Cardiac septum (tissue), 1 donor: ENCODE results near the gene BMP5. TPM values are rescaled to one million over a fixed set of nuclear protein-coding genes. Genes with fewer than 3 reads are reported as not detected.

Experiments
- DNase-seq: peaks from one replicate; pipeline ENCODE4 v3.0.0-alpha.2; 2020; ENCODE audit warnings: low spot score
- intact Hi-C: fragments of 100-400 bp; cut with DNase I; formaldehyde crosslinking; loops from one replicate; pipeline ENCODE4 v1.14.0; 2022
- total RNA-seq: library from RNA; stranded (reverse); fragmentation: NEBNext Ultra II Directional; extraction: Animal tissue kit (Norgen Biotek cat#: 25700); gene quantifications from one replicate; pipeline ENCODE4 v1.2.1, GENCODE V29; 2021
- donor health status: DM: no; HTN: no; CAD: no.

BMP5 gene
- total RNA-seq, 1 donor from 2014 or later, result 1.4 TPM

DNA sequence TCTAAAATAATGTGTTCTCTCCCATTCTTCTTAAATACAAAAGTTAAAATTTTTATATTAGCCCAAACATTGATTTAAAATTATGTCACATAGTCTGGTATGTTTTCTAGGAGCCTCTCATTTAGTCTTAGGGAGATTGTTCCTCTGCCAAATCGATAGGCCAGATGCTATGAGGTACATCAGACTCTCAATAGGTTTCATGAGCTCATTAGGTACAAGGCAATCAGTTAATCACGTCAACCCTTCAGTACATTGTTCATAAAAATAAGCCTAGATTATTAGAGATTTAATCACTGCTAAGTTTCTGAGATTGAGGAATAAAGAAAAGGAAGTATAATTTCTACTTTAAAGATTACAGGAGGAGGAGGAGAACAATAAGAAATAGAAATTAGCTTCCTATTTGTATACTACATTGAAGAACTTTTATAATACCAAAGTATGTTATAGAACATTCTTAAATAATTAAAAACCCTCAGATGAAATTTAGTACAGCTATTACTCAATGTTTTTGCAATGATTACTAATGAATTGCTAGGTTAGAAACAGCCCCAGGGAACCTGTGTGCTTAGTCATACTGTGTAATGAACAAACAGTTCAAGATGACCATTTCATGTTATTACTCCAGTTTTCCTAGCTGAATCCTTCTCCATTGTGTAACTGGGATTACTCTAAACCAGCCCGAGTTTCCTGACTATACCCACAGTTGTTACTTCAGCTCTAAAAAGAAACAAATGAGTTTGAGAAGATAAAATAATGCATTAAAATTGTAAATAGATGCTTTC, 117.0 kb downstream of the BMP5 start:
- no peak for DNase-seq
- intact Hi-C loops, result no loop called here

DNA sequence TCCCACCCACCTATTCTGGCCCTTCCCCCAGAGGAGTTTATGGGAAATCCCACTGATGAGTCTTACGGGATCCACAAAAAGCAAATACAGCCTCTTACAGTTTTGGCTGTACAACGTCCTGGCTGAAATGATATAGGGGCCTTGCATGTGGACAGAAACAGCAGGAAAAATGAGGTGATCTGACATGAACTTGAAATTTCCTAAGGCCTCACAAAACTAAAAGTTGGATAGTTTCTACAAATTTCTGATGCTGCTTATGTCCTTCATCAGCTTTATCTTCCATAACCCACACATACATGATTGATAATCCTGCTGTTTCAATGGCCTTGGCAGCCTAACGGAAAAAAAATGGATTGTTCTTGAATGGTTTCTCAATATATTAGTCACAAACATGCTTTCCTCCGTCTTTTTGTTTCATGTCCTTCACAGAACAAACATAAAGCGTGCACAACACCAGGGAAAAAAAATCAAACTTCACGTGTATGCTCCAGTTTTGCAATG, 118.8 kb downstream of the BMP5 start:
- intact Hi-C loops, result no loop called here
- no peak for DNase-seq

DNA sequence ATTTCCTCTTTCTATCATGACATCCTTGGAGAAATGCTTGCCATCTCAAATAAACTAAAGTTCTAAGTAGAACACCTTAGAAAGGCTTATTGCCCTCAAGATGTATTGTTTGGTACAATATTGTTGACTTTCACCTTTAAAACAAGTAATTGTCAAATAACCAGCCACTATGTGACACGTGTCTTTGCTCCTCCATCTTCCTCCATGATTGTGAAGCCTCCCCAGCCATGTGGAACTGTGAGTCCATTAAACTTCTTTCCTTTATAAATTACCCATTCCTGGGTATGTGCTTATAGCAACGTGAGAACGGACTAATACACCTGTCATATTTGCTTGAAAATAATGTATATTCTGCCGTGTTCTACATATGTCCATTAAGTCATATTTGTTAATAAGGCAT, 126.5 kb downstream of the BMP5 start:
- intact Hi-C loops, result no loop called here
- no peak for DNase-seq

DNA sequence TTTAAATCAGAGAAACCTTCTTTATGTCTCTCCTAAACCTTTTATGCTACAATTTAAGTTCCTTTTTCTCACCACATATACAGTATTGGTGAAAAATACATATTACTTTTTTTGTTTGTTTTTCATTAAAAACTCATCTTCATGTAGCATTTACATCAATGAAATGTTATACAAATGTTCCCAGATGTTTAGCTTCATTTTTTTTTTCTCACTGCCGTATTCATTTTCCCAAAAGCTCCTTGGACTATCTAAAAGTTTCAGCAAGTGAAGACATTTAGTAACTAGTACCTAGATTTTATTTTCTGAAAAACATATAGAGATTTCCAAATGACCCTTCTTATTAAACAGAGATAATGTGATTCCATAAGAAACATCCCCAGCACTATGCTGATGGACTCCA, 128.9 kb downstream of the BMP5 start:
- intact Hi-C loops, result no loop called here

DNA sequence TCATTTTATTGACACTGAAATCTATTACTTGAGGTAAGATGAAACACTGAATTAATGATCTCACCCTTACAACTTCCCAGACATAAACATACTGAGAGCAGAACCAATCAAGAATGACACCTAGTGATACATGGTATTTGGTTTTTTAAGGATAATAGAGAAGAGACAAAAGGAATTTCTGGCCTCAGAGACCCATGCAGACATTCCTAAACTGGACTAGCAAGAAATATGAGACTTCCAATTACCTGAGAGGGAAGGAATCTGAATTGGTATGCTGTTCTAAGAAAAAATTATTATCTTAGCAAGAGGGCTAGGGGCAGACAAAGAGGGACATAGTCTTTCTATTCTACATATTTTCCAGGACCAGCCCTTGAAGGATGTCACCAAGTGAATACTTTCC, 141.1 kb downstream of the BMP5 start:
- intact Hi-C loops, result no loop called here
- no peak for DNase-seq

More for the DNA sequence above, 128.9 kb downstream of the BMP5 start:
- DNase-seq, result no peak

DNA sequence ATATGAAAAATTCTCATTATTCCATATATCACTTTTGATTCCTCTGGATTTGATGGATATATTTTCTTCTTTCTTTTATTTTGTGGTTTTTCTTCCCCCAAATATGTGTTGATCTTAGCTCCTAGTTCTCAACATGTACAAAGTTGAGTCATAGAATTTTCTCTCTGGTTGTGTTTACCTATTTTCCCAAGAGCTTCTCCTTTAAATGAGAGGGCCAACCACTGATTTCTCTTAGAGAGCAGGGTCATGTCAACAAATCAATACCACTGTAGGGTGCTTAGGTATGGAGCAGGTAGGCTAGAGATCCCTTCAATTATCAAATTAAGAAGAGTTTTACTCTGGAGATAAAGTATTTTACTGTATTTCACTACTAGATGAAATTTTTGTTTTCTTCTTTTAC, 145.7 kb downstream of the BMP5 start:
- intact Hi-C loops, result no loop called here
- DNase-seq, result no peak

DNA sequence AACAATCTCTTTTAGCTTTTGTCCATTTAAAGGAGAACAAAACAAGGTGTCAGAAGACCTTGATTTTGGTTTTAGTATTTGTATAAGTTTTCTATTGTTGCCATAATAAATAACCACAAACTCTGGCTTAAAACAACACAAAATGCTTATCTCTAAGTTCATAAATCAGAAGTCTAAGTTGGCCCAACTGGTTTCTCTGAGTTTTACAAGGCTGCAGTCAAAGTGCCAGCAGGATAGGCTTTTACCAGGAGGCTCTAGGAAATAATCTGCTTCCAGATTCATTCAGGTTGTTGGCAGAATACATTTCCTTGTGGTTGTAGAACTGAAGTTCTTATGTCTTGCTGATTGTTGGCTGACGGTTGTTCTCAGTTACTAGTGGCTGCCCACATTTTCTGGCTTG, 149.2 kb downstream of the BMP5 start:
- no peak for DNase-seq

DNA sequence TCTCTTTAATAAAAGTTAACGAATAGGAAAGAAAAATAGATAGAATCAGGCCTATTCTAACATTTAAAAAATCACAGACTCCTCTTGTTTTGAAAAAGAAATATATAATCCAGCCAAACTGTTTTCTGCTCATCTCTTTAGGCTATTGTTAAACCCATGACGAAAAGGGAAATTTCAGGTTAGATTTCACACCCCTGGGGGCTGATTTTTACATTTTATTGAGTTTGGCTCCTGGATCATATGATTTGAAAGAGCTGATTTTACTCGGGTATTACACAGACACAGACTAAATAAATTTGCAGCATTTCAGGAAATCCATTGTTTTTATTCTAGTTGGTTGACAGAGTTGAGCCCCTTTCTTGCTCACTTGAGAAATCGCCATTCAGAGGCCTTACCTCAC, 160.6 kb downstream of the BMP5 start:
- intact Hi-C loops, result no loop called here
- DNase-seq, result no peak

More for the DNA sequence above, 149.2 kb downstream of the BMP5 start:
- intact Hi-C loops, result no loop called here

DNA sequence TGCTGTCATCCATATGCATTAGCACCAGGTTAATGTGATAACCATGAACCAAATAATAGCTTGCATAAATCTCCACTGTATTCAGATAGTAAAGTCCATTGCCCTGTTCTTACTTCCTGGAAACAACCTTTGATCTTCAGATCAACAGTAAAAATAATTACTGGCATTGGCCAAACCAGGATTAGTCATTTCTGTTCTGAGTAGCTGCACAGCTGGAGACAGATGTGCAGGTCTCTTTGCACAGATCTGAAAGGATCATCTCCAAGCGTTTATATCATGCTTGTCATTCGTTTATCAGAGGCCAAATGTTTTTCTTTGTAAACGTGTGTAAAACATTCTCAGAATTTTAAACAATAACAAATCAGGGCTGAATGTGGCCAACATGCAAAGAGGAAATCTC, 162.0 kb downstream of the BMP5 start:
- intact Hi-C loops, result no loop called here
- DNase-seq, result no peak

DNA sequence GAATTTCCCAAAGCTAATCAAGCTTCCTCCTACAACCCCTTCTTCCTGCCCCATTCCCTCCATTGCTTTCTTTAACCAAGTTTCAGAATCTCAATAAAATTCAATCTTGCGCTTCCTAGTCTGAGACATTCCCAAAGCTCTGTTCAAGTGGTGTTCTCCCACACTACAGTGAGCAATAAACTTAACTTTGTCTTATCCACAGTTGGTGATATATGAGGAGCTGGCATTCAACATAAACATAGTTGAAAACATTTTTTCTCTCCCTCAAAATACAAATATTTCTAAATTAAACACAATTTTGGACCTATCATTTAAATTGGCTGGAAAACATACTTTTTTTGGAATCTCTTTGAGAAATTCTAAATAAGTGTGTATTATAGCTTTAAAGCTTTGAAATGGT, 166.7 kb downstream of the BMP5 start:
- intact Hi-C loops, result no loop called here
- no peak for DNase-seq

DNA sequence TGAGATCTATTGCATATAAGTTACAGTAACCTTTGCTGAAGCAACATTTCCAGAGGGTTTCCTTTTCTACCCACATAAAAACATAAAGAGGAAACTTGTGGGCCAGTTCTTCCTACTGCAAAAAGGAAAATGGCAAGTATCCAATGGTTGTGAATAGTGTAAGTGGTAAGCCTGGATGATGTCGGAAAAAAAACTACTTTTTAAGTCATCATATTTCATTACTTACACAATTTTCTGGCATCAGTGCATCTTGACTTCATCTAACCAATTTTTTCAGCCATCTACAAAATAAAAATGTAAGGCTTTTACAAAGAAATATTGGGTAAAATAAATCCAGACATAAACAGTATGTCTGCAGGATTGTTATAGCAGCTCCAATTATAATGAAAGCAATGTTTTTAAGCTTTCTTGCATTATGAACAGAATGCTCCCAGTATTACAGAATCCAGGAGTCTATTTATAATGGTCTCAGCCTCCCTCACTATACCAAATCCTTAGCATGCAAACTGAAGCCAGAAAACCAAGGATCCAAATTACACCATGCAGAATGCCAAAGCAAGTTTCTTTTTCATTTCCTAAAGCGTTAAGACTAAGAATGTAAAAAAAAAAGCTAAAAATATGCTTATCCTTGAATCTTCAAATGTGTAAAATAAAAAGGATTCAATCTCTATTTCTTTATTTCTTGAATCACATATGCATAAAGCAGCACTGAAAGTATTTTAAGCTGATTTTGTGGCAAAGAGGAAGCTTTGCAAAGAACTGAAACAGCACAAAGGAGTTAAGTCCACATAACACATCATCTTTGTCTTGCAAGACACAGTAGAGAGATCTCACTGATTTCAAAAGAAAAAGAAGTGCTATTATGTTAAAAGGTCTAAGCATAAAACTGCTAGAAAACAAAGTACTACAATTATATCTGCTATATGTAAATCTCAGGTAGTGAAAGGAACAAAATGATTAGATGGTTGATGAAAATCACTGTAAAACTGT, 169.6 kb downstream of the BMP5 start:
- no peak for DNase-seq
- intact Hi-C loops, result no loop called here

DNA sequence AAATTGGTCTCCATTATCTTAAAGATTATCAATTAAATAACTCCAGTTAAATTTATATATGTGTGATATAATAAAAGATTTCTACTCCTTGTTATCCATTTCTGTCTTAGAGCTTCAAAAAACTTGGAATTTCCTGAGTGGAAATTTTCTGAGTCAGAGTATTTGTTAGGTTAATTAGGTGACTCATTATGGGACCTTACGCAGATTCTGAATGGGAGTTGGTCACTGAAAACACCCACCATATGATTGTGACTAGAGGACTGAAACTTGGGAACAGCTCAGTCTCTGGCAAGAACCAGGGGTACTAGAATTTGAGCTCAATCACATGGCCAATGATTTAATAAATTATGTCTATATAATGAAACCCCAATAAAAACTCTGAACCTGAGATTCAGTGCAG, 171.0 kb downstream of the BMP5 start:
- intact Hi-C loops, result no loop called here
- DNase-seq, result no peak
